GM21447 (cell line): Measurements from ENCODE around the gene TTLL9.
"Not testable (repeated sequence)": the region's sequence is repeated elsewhere in the genome, so short reads cannot be mapped to it uniquely, and the experiment has no call there.

Experiments used
- ATAC-seq: cut with Tn5 transposase; IDR thresholded peaks from one replicate; pipeline ENCODE4 v1.9.1; 2021; ENCODE audit not compliant: unreplicated experiment

The TTLL9 gene

DNA sequence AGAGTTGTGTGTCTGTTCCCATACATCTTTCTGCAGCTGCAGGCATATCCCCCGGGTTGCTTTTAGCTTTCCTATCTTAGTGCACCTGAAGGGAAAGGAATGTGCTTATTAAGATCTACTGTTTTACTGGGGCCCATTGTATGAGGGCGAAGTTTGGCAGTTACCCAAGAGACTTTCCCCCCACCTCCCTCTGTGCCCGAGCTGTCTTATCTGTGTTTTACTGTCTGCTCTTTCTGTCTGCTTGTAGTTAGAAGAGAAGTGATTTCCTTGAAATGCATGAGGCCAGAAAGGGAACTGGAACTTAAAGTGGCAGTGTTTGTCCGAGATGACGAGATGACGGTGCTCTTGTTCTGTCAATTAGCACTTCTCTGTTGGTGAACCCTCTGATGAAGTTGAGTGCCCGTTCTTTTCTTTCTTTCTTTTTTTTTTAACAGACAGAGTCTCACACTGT lies 47.6 kb downstream of the TTLL9 start:
- ATAC-seq = not testable (repeated sequence)

- no peak for ATAC-seq
Measured at GRCh38 chr20:31918466-31919105, 48.2 kb downstream of the TTLL9 start.

DNA sequence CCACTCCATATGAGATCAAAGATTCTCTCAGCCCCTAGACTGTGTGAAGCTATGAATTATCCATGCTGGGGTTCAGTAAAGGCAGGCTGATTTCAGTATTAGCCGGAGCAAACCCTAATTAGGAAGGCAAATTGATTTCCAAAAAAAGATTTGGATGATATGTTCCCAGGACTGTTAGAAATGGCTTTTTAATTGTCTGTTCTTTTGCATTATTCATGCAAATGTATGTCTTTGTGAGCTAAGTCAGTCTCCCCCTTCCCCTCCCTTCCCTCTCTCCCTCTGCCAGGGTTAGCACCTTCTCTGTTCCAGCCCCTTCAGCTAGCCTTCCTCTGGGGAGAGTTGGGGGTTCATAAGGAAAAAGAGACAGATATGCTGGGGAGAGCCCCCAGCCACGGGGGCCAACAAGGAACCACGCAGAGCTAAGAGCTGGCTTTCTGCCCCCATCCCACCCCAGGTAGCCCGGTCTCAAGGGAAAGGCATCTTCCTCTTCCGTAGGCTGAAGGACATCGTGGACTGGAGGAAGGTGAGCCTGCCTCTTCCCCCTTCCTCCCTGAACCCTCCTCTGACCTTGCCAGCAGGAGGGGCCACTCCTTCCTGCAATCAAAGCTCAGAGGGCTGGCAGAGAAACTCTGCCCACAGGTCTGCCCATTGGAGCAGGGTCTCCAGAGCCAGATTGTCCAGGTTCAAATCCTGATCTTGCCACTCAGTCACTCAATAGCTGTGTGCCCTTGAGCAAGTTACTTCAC lies 49.1 kb downstream of the TTLL9 start:
- ATAC-seq = no peak

- ATAC-seq = no peak
Measured at GRCh38 chr20:31920275-31920855, 49.9 kb downstream of the TTLL9 start.

GRCh38 chr20:31921480-31921879 lies 51.0 kb downstream of the TTLL9 start:
- not testable (repeated sequence) for ATAC-seq

DNA sequence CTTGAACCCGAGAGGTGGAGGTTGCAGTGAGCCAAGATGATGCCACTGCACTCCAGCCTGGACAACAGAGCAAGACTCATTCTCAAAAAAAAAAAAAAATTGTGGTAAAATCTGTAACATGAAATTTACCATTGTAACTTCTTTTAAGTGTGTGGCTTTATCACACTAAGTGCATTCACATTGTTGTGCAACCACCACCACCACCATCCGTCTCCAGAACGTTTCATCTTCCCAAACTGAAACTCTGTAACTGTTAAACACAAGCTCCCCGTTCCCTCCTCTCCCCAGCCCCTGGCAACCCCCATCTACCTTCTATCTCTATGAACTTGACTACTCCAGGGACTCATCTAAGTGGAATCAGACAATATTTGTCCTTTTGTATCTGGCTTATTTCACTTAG lies 51.7 kb downstream of the TTLL9 start:
- ATAC-seq = no peak

DNA sequence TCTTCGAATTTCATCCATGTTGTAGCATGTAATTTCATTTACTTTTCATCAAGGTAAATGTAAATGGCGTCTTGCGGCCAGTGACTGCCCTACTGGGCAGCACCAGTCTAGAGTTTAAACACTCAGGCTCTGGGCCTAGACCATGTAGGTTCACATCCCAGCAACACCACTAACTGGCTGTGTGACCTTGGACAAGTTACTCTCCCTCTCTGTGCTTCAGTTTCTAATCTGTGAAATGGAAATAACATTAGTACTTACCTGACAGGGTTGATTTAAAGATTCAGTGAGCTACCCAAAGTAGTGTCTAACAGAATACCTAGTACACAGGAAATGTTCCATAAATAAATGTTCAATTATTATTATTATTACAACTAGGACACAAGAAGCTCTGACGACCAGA lies 52.2 kb downstream of the TTLL9 start:
- no peak for ATAC-seq

DNA sequence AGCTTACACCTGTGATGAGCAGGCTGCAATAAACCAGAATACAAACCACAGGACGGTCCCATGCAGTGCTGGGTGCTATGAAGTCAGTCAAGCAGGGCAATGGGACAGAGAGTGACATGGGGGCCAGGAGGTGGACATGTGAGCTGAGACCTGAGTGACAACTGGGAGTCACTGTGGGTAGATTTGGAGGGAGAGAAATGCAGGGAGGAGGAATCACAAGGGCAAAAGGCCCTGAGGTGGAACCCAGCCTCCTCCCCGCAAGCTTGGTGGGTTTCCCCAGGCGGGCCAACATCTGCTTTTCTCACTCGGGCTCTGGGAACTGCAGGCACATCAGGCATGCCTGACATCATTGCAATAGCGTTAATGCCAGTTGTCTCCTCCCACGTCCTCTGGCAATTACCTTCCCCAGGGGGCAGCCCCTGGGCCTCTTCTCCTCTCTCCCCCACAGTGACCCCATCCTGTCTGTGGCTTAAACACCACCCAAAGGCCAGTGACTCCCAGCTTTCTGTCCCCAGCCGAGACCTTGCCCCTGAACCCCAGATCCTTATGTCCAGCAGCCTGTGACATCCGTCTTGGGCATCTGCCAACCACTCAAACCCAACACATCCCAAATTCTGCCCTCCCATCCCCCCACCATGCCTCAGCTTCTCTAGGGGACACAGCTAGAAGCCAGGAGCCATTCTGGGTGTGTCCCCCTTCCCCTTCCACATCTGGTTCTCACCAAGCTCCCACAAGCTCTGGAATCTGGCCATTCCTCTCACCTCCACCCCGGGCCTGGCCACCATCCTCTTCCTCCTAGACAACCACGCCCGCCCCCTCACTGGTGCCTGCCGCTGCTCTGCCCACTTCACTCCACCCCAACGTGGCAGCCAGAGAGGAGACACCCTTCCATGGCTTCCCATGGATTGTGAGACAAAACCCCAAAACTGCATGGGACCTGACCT lies 53.2 kb downstream of the TTLL9 start:
- peak; percentile 61 for ATAC-seq

DNA sequence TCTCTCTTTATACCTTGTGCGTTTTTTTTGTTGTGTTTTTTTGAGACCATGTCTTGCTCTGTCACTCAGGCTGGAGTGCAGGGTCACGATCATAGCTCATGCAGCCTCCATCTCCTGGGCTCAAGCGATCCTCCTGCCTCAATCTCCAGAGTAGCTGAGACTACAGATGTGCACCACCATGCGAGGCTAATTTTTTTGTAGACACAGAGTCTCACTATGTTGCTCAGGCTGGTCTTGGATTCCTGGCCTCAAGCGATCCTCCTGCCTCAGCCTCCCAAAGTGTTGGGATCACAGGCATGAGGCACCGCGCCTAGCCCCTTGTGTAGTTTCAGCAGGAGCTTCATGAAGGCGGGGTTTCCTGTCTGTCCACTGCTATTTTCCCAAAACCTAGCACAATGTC lies 54.1 kb downstream of the TTLL9 start:
- ATAC-seq = no peak

DNA sequence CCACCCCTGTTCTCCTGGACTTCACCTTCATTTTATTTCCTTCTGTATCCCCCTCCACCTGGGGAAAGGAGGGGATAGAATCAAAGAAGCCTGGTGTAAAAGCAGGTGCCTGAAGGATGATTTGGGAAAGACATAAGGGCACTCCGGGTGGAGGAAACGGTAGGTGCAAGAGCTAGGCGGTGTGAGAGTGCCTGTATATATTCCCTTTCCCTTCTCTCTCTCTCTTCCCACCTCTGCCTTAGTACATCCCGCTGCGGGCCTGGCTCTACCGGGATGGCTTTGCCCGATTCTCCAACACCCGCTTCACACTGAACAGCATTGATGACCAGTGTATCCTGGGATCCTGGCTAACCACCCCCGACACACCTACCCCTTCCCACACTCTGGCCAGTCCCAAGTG lies 55.2 kb downstream of the TTLL9 start:
- ATAC-seq = no peak

DNA sequence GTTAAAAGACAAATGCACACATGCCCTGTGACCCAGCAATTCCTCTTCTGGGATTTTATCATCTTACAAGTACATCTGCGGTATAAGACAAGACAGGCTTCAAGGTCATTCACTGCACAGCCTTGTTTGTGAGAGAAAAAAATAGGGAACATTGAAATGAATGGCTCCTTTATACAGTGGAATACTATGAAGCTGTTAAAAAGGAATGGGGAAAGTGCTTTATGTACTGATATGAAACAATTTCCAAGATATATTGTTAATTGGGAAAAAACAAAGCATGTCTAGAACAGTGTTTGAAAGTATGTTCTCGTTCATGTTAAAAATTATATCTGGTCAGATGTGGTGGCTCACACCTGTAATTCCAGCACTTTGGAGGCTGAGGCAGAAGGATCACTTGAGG lies 56.1 kb downstream of the TTLL9 start:
- ATAC-seq = no peak

DNA sequence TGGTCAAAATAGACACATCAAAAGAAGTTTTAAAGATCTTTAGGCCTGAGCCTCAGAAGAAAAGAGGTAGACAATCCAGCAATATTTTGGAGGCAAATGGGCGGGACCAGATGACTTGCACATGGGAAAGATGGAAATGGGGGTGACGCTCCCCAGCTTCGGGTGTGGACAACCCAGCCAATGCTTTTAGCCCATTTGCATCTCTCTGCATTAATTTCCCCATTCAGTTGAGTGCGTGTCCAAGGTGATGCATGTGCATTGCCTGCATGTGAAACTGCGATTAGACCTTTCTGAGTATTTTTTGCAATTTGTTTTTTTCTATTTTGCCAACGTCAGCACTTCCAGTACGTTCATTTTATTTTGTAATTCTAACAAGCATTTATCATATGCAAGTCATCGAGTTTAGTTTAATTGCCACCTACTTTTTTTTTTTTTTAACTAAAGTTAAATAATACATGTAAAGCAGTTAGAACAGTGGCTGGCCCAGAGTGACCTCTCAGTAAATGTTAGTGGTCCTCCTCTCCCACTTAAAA lies 57.3 kb downstream of the TTLL9 start:
- no peak for ATAC-seq

DNA sequence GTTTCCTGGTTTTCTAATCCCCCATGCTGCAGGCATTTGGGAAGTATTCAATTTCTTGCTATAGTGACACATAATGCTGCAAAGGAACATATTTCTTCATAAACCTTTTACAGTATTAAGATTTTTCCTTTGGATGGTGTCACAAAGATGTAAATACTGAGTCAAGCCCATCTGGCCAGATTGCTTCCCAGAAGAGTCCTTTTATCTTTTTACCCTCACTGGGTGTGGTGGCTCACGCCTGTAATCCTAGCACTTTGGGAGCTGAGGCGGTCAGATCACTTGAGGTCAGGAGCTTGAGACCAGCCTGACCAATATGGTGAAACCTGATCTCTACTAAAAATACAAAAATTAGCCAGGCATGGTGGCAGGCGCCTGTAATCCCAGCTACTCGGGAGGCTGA lies 59.2 kb downstream of the TTLL9 start:
- not testable (repeated sequence) for ATAC-seq

DNA sequence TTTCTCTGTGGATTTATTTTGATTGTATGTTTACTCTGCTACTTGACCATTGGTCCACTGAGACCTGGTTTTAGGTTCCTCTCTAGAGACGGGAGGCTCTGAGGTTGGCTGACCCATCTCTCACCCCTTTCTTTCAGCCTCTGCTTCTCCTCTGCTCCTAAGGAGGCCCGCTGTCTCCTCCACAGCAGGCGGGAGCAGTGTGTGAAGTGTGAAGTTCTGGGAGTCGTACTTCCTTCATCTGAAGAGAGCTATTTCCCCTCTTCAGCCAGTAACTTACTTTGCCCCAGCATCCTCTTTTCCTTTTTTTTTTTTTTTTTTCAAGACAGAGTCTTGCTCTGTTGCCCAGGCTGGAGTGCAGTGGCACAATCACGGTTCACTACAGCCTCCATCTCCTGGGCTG lies 60.3 kb downstream of the TTLL9 start:
- no peak for ATAC-seq

- no peak for ATAC-seq
Measured at GRCh38 chr20:31933698-31934097, 63.3 kb downstream of the TTLL9 start.

GRCh38 chr20:31934491-31934890 lies 64.1 kb downstream of the TTLL9 start:
- no peak for ATAC-seq

GRCh38 chr20:31934968-31935764 lies 64.7 kb downstream of the TTLL9 start:
- ATAC-seq = no peak

DNA sequence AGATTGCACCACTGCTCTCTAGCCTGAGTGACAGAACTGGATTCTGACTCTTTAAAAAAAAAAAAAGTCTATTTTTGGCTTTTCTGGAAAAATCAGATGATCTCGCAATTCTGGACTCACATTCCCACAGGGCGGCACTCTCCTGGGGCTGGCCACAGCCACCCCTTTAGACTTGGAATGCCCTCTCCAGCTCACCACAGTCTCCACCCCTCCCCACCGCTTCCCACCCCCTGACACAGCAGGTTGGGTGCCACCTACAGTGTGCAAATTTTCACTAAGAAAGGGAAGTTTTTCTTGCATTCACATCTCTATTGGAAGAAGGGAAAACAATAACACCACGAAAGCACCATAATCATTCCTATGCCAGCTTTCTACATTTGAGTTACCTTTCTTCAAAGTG lies 66.0 kb downstream of the TTLL9 start:
- ATAC-seq = no peak

- ATAC-seq = no peak
Measured at GRCh38 chr20:31937820-31938219, 67.4 kb downstream of the TTLL9 start.

DNA sequence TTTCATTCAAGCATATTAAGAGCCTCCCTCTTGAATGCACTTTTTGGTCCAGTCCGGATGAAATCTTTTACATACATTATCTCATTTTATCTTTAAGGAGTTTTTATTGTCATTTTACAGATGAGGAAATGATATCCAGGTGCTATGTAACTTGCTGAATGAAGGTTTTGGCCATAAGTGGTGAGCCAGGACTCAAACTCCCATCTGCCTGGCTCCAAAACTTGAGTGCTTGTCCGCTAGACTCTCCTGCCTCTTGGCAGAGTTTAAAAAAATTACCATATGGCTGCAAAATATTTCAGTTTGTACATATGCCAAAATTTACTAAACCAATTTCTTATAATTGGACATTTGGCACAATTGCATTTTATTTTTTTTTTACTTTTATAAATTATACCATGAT lies 69.2 kb downstream of the TTLL9 start:
- no peak for ATAC-seq
